Right forelimb (tissue), 1 donor: Measurements from ENCODE around the gene SLC9A8.

Source experiments
- DNase-seq: peaks from one replicate; pipeline ENCODE4 v3.0.0-alpha.2; 2018

SLC9A8 gene

GRCh38 chr20:49919461-49919860 lies 106.8 kb downstream of the SLC9A8 start:
- no peak for DNase-seq

- DNase-seq: no peak
Observed at GRCh38 chr20:49924247-49924646, 111.6 kb downstream of the SLC9A8 start.

- no peak for DNase-seq
Observed at GRCh38 chr20:49925901-49926454, 113.3 kb downstream of the SLC9A8 start.

- peak; percentile 83 for DNase-seq
Observed at GRCh38 chr20:49928411-49929141, 115.9 kb downstream of the SLC9A8 start.

GRCh38 chr20:49929142-49929494 lies 116.5 kb downstream of the SLC9A8 start:
- DNase-seq: no peak

GRCh38 chr20:49935746-49936152 lies 123.1 kb downstream of the SLC9A8 start:
- no peak for DNase-seq

GRCh38 chr20:49936153-49937026 lies 123.8 kb downstream of the SLC9A8 start, which contains the start of gene RNF114:
TSS of gene RNF114 (plus strand) at chr20:49936397. CDS start at chr20:49936413, 16 bp downstream.
- peak; percentile 97 for DNase-seq

- DNase-seq: no peak
Observed at GRCh38 chr20:49937027-49937929, 124.7 kb downstream of the SLC9A8 start.

- peak; percentile 74 for DNase-seq
Observed at GRCh38 chr20:49938173-49939163, 125.8 kb downstream of the SLC9A8 start.

GRCh38 chr20:49941456-49941855 lies 128.8 kb downstream of the SLC9A8 start:
- DNase-seq: no peak
